ENCODE data around the gene KIAA0930.
"Not testable (repeated sequence)": the region's sequence is repeated elsewhere in the genome, so short reads cannot be mapped to it uniquely, and the experiment has no call there.

Gene KIAA0930

DNA sequence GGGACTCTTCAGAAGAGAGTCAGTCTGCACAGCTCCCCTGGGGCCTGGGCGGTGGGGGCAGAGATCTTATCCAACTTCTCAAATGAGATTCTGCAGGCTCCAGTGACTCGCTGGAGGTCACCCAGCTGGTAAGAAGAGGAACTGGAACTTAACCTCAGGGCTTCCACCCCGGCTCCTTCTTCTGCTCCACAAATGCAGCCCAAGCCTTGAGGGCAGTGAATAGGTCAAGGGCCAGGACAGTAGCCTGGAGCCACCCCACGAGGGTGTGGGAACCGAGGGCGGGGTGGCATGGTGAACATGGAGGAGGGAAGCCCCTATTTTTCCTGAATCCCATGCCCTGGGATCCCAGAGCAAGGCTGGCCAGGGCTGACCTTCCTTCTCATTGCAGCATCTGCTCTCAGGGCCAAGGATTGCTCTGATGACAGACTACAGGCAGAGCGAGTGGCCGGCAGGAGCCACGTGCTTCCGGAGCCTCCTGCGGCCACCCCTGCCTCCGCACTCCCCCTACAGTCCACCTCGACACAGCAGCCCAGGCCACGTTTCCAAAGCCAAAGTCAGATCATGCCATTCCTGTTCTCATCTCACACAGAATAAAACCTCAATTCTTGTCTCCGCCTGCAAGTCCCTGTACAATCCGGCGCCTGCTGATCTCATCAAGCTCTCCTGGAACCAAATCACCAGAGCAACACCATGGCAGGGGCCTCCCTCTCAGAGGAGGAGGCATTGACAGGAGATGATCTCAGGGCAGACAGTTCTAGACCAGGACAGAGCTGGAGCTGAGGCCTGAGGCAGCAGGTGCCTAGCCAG lies 23.0 kb upstream of the KIAA0930 start:
- TF ChIP-seq CTCF (IDR thresholded peaks at IDR 0.05; ENCODE audit: insufficient read depth, low read length, missing control alignments): peak; percentile 78
- CTCF ChIA-PET: interaction anchor here (0.6 to 7.5 kb wide), 13 partner anchors 8 to 289 kb away, joined by 3 to 53 read pairs (median 3); no protein-coding TSS in a partner anchor
- no peak for DNase-seq (ENCODE audit: low read depth, low spot score)
- POLR2A ChIA-PET: no interaction called here
- H3K4me3 ChIP-seq (ENCODE audit: low read depth, low read length): no peak overlapping the region

GRCh38 chr22:45262931-45263462 lies 22.3 kb upstream of the KIAA0930 start:
- no peak overlapping the region for H3K4me3 ChIP-seq (ENCODE audit: low read depth, low read length)
- no peak for DNase-seq (ENCODE audit: low read depth, low spot score)
- ChIA-PET CTCF (interaction anchor here (1.0 to 7.5 kb wide), 10 partner anchors 9 to 290 kb away, joined by 3 to 53 read pairs (median 4); no protein-coding TSS in a partner anchor), POLR2A (no interaction called here)
- TF ChIP-seq CTCF (IDR thresholded peaks at IDR 0.05; ENCODE audit: insufficient read depth, low read length, missing control alignments): no peak

- POLR2A ChIA-PET: no interaction called here
- no peak overlapping the region for H3K4me3 ChIP-seq (ENCODE audit: low read depth, low read length)
- no peak for TF ChIP-seq CTCF (IDR thresholded peaks at IDR 0.05; ENCODE audit: insufficient read depth, low read length, missing control alignments)
- no peak for DNase-seq (ENCODE audit: low read depth, low spot score)
- CTCF ChIA-PET: interaction anchor here (0.6 to 7.5 kb wide), 12 partner anchors 10 to 290 kb away, joined by 3 to 53 read pairs (median 3); no protein-coding TSS in a partner anchor
Measured at GRCh38 chr22:45262195-45262930, 21.7 kb upstream of the KIAA0930 start.

DNA sequence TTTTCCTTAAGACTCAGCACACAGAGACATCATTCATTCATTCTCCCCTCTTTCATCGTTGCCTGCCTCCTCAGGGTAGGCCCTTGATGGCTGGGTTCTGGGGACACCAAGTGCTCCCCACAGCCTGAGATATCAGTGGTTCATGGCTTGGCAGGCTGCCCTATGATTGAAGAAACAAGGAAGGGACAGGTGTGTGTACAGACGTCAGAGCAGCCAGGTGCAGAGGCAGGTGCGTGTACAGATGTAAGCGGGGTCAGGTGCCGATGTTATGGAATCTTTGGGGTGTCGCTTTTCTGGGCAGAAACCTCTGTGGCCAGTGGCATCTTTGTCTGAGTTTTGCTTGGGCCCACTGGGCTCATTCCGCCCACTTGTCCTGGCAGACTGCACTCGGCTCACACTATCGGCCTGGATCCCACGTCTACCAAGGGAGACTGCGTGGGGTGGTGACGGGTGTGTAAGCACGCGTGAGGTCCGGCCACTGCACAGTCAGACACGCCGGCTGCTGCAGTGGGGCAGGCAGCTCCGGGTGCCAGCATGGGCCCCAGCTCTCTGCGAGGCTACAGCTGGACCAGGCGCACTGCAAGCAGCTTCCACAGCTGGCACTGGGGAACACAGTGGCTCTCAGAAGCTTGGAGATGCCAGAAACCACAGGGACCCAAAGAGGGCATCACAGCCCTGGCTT lies 20.9 kb upstream of the KIAA0930 start:
- ChIA-PET POLR2A (no interaction called here), CTCF (interaction anchor here (0.7 to 7.5 kb wide), 7 partner anchors 26 to 291 kb away, joined by 3 to 53 read pairs (median 3); no protein-coding TSS in a partner anchor)
- no peak for TF ChIP-seq CTCF (IDR thresholded peaks at IDR 0.05; ENCODE audit: insufficient read depth, low read length, missing control alignments)
- DNase-seq (ENCODE audit: low read depth, low spot score): no peak
- H3K4me3 ChIP-seq (ENCODE audit: low read depth, low read length): no peak overlapping the region

DNA sequence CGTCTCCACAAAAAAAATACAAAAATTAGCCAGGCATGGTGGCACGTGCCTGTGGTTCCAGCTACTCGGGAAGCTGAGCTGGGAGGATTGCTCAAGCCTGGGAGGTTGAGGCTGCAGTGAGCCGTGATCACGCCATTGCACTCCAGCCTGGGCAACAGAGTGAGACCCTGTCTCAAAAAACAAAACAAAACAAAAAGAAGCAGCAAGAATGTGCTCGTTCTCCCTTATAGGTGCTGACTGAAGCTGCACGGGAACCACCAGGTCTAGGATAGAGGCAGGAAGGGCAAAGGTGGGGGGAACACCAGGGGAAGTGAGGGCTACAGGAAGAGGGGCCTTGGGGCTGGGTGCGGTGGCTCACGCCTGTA lies 19.7 kb upstream of the KIAA0930 start:
- CTCF ChIA-PET; H3K4me3 ChIP-seq (ENCODE audit: low read depth, low read length); DNase-seq (ENCODE audit: low read depth, low spot score); POLR2A ChIA-PET: not testable (repeated sequence)

DNA sequence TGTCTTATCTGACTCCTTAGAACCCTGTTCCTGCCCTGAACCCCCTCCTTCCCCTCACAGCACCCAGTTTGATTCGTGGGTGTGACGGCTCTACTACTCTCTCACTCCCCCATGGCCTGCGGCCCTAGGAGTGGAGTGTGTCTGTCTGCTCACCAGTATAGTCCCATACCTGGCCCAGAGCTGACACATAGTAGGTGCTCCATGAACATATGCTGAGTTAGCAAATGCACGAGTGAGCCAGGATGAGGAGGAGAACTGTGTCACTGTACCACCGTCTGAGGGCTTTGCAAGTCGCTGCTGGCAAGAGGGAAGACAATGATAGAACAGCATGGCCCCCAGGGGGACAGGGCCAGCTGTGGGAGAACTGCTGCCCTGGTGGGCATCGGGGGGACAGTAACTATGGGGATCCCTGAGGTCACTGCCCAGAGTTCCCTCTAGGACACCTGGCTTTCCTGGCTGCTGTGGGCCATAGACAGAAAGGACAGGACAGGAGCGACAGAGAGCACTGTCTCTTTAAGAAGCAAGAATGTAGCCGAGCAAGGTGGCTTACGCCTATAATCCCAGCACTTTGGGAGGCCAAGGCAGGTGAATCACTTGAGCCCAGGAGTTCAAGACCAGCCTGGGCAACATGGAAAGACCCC lies 19.2 kb upstream of the KIAA0930 start:
- no peak overlapping the region for H3K4me3 ChIP-seq (ENCODE audit: low read depth, low read length)
- no peak for DNase-seq (ENCODE audit: low read depth, low spot score)
- ChIA-PET POLR2A (no interaction called here), CTCF (no interaction called here)
- TF ChIP-seq CTCF (IDR thresholded peaks at IDR 0.05; ENCODE audit: insufficient read depth, low read length, missing control alignments): no peak

- POLR2A ChIA-PET; DNase-seq (ENCODE audit: low read depth, low spot score); H3K4me3 ChIP-seq (ENCODE audit: low read depth, low read length): not testable (repeated sequence)
- CTCF ChIA-PET: interaction anchor here (0.6 kb wide), 1 partner anchor 10 kb away, joined by 4 read pairs; no protein-coding TSS in a partner anchor
Measured at GRCh38 chr22:45257941-45258340, 17.2 kb upstream of the KIAA0930 start.
